NCI-H2227 (cell line): ENCODE results near the gene DIPK1B.

Experiments
- DNase-seq: peaks from one replicate; lab custom pipeline; 2025; ENCODE audit not compliant: unreplicated experiment; lab: John Stamatoyannopoulos, UW

The DIPK1B gene

GRCh38 chr9:136733611-136734010 is 21.2 kb downstream of the DIPK1B start:
- no peak for DNase-seq

GRCh38 chr9:136734837-136735496 is 22.6 kb downstream of the DIPK1B start:
- no peak for DNase-seq

GRCh38 chr9:136735812-136736480 is 23.6 kb downstream of the DIPK1B start:
- DNase-seq: no peak

- DNase-seq: no peak
These were observed 26.6 kb downstream of the DIPK1B start for GRCh38 chr9:136738960-136739359.

GRCh38 chr9:136739509-136739908 is 27.1 kb downstream of the DIPK1B start:
- DNase-seq: no peak

- no peak for DNase-seq
These were observed 27.7 kb downstream of the DIPK1B start for GRCh38 chr9:136740069-136740468.

DNA sequence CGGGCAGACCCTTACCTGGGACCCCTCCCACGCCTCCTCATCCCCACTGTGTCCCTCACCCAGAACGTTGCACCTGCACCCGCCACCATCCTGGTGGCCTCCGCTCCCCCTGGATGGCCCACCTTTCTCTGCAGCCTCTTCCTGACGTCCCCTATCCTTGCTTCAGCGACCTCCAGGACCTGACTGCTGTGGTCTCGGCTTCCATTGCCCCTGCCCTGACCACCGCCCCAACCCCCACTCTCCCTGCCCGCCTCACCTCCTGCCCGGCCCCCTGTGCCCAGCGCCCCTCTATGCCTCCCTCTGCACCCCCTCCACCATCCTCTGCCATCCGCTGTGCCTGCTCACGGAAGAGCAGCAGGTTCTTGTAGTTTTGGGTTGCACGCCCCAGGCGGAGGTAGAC is 28.1 kb downstream of the DIPK1B start:
- DNase-seq: no peak

GRCh38 chr9:136740971-136741882 is 28.9 kb downstream of the DIPK1B start:
- DNase-seq: no peak

DNA sequence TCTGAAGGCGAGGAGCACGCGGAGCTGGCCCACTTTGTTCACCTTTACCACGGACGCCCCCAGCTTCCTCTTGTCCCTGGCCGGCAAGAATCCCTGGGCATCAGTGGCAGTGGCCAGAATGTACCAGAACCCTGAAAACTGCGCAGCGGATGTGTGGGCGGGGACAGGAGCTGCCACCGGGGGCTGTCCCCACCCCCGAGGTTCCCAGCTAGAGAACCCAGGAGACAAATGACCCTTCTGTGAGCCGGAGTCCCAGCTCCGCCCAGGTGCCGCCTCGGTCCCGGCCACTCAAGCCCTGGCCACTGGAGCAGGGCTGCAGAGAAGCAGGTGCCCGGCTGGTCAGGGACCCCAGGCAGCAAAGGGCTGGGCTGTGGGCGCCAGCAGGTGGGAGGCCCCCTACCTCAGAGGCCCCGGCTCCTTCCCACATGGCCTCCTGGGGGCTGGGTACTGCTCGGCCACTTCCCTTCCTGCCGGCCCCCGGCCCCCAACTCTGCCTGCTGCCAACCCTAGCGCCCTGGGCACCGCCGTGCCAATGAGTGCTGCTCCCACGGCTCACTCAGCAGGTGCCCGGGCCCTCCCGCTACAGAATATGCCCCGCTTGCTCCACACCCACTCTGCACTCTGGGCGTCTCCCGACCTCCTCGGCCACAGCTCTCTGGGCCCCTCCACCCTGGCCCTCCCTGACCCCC is 29.7 kb downstream of the DIPK1B start:
- no peak for DNase-seq

DNA sequence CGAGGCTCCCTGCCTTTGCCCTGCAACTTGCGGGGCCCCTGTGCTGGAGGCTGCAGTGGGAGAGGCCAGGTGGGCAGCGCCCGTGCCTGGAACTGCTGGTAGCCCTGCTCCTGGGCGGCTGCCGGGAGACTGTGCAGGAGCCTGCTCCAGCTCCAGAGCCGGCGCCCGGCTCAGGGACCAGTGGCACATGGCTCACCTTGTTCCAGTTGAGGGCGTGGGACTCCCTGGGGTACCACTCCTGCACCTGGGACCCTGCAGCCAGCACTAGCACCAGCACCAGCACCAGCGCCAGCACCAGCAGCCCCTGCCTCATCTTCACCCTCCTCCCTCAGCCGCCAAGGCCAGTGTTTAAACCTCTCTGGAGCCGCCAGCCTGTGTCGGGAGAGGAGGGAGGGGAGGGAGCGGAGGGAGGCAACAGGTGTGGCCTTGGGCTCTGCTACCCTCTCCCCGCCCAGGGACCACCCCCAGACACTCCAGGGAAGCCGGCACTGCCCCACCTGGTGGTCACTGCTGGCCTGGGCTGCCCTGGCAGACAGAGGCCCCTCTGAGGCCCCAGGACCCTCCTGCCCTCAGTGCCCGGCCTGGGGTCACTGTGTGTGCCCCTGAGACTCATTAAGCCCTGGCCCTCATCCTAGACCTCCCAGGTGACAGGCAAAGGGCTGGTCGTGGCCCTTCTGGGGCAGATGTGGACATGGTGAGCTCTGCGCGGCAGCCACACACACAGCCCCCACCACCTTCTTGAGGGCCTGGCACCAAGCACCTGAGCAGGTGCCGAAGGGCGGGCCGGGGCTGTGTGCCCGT is 30.4 kb downstream of the DIPK1B start, which contains the start of gene LCN10:
TSS of gene LCN10 (minus strand) at position 350 of the 801 bp plus-strand sequence. CDS start at position 313, 37 bp downstream.
- DNase-seq: peak; percentile 16

DNA sequence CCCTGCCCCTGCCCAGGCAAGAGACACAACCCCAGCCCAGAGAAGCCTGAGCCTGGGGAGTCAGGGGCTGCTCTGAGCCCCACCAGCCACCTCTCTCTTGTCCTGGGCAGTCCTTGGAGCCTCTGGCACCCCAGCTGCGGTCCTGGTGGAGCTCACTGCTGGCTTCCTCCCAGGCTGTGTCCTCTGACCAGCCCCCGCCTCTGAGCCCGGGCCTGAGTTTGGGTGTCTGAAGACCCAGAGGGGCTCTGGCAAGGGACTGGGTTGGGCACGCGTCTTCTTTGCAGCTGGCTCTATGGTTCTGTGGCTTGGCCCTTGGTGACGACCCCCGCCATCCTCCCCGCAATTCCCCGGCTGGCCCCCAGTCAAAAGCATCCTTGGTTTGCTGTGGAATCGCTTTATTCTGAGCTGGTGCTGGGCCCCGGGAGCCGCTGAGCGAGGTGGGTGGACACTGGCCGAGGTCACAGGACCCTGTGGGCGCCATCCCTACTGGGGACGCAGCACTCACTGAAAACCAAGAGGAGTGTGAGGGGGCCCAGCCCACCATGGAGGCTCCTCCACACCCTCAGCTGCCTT is 31.4 kb downstream of the DIPK1B start:
- no peak for DNase-seq

DNA sequence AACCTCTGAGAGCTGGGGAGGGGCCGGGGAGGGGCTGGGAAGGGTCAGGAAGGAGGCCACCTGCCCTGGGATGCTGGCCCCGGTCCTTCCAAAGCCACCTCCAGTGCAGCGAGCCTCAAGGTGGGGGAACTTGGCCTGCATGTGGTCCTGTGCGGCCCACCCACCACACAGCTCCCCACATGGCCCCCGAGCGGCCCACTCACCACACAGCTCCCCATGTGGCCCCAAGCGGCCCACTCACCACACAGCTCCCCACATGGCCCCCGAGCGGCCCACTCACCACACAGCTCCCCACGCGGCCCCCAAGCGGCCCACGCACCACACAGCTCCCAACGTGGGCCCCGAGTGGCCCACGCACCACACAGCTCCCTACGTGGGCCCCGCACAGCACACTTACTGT is 32.4 kb downstream of the DIPK1B start:
- no peak for DNase-seq

GRCh38 chr9:136745389-136746154 is 33.2 kb downstream of the DIPK1B start:
- no peak for DNase-seq

DNA sequence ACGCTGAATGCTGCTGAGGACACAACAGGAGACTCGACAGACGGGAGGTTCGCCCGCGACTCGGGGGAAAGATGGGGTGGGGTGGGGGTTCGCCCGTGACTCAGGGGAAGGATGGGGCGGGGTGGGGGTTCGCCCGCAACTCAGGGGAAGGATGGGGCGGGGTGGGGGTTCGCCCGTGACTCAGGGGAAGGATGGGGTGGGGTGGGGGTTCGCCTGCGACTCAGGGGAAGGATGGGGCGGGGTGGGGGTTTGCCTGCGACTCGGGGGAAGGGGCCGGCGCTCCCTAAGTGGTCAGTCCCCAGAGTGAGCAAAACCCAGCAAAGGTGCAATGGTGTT is 33.8 kb downstream of the DIPK1B start:
- no peak for DNase-seq

GRCh38 chr9:136746621-136747020 is 34.2 kb downstream of the DIPK1B start:
- no peak for DNase-seq

GRCh38 chr9:136747161-136748060 is 35.0 kb downstream of the DIPK1B start:
- DNase-seq: no peak

DNA sequence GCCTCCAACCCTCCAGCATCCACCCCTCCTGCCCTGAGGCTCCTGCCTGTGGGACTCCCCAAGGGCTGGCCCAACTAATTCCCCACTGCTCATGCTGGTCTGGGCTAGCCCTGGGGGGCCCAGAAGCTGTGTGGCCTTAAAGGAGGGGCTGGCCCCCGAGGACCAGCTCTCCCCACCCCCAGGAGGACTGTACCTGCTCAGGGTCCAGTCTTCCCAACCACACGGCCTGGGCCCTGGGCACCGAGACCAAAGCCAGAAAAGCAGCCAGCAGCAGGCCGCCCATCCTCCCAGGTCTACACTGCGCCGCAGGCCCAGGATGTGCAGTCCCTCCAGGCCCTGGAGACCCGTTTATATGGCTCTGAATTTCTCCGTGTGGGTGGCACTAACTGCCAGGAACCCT is 35.8 kb downstream of the DIPK1B start, which contains the start of gene LCN6:
TSS of gene LCN6 (minus strand) at position 325 of the 400 bp plus-strand sequence. CDS start at position 283, 42 bp downstream.
- DNase-seq: no peak
